Measurements from ENCODE around the gene GRAMD4.

GRAMD4 gene

DNA sequence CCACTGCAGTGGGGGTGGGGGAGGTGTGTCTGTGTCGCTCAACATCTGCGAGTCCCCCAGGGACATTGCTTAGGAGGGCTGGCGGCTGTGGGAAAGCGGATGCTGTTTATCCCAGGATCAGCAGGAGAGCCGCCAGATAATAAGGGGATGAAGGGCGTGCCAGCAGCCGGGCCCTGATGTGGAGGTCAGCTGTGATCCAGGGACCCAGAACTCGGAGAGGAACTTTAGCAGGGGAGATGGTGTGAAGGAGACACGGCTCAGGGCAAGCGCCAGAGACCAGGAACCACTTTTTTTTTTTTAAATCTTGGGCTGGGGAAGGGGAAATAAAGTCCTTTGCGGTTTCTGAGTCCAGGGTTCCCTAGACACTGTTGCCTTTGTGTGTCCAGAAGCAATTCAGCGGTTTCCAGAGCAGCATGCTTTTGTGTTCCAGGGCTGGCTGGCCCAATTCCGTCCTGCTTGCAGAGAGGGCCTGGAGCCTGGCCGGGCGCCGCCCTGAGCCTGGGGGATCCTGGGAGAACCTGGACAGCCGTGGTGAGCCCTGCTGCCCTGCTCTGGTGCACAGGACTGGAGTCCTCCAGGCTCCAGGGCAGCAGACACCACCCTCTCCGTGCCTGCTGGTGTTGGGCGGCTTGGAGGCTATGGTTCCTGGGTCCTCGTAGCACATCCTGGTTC is at the start of gene GRAMD4:
Gene GRAMD4, plus strand, starts transcription at position 557 of the 672 bp plus-strand sequence. CDS start 6,414 bp downstream, outside the sequence.
- DNase-seq (ENCODE audit: low spot score) = no peak

- DNase-seq (ENCODE audit: low spot score) = no peak
Observed at GRCh38 chr22:46571642-46572250, 48.4 kb upstream of the GRAMD4 start.

GRCh38 chr22:46572911-46573780 is 47.0 kb upstream of the GRAMD4 start:
- DNase-seq (ENCODE audit: low spot score) = no peak

DNA sequence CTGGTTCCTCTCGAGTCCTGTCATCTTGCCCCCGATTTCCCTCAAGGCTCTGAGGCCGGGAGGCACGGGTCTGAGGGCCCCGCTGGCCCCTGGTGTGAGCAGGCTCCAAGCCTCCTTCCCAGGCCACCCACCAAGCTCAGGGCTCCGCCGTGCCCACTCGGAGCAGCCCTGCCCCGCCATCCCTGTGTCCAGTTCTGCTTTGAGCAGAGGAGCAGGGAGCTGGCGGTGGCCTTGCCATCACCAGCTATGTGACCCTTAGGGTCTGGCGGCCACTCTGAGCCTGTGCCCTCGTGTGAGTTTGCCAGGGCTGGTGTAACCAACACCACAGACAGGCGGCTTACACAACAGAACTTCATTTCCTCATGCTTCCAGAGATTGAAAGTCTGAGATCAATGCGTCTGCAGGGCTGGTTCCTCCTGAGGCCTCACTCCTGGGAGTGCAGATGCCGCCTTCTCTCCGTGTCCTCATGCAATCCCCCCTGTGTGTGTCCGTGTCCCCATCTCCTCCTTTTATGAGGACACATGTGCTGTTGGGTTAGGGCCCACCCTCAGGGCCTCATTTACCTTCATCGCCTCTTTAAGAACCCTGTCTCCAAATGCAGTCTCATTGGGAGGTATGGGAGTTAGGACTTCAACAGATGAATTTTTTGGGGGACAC is 46.3 kb upstream of the GRAMD4 start:
- no peak for DNase-seq (ENCODE audit: low spot score)

DNA sequence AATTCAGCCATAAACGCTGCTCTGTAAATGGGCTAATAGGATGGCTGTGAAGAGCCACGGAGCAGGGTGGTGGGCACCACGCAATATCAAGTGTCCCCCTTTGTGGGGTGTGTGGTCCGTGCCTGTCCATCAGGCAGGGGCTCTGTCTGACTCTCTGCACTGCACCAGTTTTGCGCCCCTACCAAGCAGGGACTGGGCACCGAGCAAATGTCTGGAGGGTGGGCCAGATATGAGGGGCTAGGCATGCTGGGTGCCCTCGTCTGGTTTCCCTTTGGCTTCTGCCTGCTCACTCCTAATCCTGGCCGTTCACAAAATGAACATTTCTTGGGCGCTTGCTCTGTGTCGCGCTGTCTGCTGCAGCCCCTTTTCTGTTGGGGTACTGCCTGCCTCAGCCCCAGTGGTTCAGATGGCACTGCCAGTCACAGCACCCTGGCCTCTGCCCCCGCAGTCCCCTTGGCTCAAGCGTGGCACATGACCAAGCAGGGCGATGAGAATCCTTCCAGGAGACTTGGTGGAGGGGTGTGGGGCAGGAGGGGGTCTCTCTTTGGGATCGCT is 45.7 kb upstream of the GRAMD4 start:
- no peak for DNase-seq (ENCODE audit: low spot score)

- no peak for DNase-seq (ENCODE audit: low spot score)
Observed at GRCh38 chr22:46574993-46575910, 44.9 kb upstream of the GRAMD4 start.

DNA sequence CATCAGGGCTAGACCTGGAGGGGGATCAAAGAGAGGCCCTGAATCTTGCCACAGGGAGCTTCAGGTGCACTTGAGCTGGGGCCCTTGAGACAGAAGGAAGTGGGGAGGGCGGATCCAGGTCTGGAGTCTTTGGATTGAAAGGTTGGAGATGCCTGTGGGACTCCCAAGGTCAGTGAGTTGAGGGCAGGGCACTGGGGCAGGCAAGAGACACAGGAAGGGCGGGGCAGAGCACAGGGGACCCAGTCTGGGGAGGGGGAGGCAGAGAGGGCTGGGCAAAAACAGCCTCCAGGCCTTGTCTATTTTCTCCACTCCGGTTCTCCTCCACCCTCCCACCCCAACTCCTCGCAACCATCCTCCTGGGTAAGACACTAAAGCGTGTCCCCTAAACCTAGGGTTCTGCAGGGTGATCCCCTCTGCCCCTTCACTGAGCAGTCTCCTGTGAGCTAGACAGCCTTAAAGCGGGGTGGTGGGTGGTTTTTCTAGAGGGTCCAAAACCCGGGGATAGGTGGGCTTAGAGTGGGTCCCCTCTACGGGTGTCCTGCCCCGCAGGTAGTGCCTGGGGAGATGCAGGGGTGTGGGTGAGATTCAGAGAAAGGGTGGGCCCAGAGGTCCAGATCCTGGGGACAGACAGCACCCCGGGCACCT is 44.2 kb upstream of the GRAMD4 start:
- no peak for DNase-seq (ENCODE audit: low spot score)

DNA sequence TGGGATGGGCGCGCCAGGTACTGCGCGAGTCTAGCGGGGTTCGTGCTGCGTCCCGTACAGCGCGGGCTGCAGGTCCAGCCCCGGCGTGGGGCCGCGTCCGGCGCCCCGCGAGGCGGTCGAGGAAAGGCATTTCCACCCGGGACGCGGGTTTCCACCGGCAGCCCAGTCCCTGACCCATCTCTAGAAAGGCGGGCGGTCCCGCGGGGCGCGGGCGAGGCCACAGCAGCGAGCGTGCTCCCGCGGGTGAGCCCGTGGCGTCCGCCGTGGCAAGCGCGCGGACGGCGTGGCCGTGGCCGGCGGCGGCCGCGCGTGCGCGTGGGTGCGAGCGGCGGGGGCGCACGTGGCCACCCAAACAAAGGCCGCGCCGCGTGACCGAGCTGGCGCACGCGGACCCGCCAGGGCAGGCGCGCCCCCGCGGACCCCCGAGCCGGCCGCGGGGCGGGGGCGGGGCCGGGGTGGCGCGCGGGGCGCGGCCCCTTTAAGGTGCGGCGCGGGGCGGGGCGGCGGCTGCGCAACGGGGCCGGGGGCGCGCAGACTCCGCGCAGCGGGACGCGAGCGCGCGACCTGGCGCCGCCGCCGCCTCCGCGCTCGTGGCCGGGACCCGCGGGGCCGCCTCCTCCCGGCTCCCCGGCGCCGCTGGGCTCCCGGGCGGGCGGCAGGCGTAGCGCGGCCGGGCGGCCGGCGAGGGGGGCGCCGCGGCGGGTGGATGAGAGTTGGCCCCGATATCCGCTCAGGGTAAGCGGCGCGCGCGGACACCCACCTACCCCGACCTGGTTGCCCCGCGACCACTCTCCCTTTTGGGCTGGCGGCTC is 43.4 kb upstream of the GRAMD4 start:
- DNase-seq (ENCODE audit: low spot score) = no peak

DNA sequence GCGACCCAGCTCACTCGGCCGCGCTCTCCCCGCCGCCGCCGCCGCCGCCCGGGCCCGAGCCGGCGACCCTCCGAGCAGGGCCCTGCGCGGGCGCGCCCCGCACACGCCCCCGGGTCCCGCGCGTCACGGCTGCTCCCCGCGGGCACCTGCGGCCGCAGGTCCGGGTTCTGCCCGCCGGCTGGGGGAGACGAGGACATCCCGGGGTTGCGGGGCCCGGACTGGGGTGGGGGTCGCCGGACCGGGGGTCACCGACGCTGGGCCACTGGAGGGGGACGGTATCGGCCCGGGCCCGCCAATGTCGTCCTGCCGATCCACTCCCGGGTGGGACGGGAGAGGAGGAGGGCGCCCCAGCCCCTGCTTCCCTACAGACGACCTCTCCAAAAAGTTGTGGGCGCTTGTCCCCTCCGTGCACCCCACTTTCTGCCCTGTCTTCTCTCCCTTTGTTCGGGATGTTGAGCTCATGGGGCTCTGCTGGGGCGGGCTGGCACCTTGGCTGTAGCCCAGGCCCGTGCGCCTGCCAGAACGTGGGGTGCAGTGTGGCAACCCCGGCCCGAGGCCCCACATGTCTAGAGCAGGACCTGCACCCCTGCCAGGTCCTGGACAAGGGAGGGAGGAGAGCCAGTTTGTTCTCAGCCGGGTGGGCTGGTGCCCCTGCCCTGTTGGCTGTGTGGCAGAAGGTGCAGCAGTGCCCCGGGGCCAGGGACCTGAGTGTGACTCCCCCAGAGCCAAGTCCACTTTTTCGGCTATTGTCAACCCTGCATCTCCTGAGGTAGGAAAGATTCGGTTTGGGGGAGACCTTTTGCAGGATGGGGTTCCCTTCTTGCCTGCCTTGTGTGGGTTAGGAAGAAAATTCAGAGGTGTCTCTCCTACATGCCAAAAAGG is 42.6 kb upstream of the GRAMD4 start:
- no peak for DNase-seq (ENCODE audit: low spot score)

- DNase-seq (ENCODE audit: low spot score) = no peak
Observed at GRCh38 chr22:46578251-46578823, 41.8 kb upstream of the GRAMD4 start.

- DNase-seq (ENCODE audit: low spot score) = no peak
Observed at GRCh38 chr22:46578824-46579561, 41.2 kb upstream of the GRAMD4 start.

- no peak for DNase-seq (ENCODE audit: low spot score)
Observed at GRCh38 chr22:46579751-46580449, 40.3 kb upstream of the GRAMD4 start.

DNA sequence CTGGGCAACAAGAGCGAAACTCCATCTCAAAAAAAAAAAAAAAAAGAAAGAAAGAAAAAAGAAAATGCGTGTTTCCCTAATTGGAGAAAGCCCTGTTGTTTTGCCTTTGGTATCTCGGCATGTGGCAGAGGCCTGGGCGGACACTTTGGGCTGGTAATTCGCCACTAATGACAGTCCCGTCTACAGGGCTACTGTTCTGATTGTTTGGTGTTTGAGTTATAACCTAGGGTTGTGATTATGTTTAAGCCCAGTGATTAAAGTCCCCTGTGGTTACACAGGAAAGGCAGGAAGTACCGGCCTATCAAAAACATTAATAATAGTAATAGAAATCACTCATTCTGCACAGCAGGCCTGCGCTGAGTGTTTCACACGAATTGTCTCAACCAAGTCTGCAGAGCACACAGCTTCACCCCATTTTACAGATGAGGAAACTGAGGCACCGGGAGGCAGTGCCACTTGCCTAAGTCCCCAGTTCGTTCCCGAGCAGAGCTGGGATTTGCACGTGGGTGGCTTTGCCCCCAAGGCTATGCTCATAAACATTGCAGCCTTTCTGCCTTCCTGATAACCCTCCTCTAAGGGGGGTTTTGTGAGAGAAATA is 39.1 kb upstream of the GRAMD4 start:
- no peak for DNase-seq (ENCODE audit: low spot score)

DNA sequence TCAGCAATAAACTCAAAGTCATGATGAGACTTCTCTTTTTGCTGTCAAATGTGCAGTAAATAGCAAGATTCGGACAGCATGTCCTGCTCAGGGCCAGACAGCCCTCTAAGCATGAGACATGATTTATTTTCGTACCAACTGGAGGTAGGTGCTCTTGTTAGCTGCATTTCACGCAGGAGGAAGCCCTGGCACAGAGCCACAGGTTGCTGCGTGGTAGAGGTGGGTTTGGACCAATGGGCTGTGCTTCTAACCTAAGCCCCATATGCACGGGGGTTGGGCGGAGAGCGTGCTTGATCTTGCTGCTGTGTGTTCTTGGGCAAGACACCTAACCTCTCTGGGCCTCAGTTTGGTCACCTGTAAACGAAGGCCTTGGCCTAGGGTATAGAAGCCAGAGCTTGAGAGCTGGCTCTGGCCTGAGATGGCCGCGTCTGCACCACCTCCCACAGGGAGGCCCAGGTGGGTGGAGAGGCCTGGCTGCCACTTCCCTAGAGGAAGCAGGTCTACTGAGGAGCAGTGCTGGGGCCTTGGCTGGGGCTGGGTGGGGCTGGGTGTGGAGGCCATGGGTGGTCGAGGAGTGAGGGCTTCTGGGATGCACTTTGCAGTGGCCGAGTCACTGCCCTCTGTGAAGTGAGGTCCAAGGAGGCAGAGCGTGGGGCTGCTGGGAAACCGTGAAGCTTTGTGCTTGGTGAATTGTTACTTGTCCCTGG is 38.5 kb upstream of the GRAMD4 start:
- peak; percentile 25 for DNase-seq (ENCODE audit: low spot score)

DNA sequence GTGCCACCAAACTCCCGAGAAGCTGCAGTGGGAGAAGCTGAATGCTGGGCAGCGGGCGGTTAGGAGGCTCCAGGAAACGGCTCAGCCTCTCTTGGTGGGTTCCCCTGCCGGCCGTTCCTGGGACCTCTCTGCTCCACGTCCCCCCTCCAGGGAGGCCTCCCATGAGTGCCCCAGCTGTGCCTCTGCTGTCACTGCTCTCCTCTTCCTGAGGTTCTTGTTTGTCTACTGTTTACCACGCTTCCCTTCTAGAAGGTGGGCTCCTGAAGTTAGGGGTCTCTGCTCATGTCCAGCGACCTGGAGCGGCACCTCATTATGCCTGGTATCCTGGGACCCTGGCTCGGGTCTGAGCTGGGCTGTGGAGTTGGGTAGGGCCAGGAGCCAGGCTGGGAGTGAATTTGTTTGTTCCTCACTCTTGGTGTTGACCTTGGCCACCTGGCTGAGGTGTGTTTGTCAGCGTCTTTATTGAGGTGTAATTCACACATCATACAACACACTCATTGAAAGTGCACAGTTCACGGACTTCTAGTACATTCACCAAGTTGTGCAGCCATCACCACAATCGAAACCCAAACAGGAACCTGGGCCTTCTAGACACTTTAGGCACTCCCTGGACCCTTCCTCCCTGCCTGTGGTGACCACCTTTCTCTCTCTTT is 37.8 kb upstream of the GRAMD4 start:
- no peak for DNase-seq (ENCODE audit: low spot score)
